Posterior cingulate gyrus (tissue), 11 donors: ENCODE results near the gene ACAD9.

ENCODE experiments used
- DNase-seq, 10 donors: peaks; one replicate each; pipeline versions ENCODE4 v3.0.0 to v3.0.0-alpha.2; 2020 to 2021; ENCODE audit warnings: mixed read lengths in 3 of 10
- intact Hi-C: fragments of 100-400 bp; cut with DNase I; formaldehyde crosslinking; loops from one replicate; pipeline ENCODE4 v1.15.1; 2023

The ACAD9 gene

DNA sequence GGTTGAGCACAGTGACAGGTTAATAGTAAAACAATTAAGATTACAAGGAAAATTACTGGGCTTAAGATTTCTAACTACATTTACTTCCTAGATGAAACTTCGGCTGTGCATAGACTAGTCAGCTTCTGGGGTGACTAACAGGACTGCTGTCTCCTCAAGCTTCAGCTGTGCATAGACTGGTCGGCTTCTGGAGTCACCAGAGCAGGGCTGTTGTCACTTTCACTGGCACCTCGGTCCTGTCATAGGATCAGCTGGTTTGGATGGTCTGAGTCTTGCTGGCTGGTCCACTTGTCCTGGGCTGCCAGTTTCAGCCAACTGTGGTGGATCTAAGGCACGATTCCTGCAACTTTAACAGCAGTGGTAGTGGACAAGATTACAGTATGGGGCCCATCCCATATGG, 23.9 kb upstream of the ACAD9 start:
- DNase-seq: peak in 2 of 10 donors; percentile 10 to 47
- intact Hi-C loops: no loop called here

DNA sequence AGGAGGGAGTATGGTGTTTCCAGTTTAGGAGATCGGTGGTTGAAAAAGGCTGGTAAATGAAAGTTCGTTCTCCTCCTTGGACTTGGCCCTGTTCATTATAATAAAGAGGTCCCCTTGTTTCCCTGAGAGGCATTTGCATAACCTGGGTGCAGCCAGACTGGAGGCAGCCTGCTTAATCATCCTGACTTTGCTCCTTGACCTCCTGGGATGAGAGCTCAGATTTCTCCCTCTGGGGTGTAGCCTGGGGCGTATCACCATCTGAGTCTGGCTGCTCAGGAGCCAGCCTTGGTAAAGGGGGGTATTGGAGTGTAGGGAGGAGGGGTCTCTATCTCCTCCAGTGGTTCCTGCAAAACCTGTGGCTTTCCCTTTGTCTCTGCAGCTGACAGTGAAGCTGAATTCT, 21.3 kb upstream of the ACAD9 start:
- intact Hi-C loops: no loop called here
- peak in 2 of 10 donors; percentile 5 to 16 for DNase-seq

DNA sequence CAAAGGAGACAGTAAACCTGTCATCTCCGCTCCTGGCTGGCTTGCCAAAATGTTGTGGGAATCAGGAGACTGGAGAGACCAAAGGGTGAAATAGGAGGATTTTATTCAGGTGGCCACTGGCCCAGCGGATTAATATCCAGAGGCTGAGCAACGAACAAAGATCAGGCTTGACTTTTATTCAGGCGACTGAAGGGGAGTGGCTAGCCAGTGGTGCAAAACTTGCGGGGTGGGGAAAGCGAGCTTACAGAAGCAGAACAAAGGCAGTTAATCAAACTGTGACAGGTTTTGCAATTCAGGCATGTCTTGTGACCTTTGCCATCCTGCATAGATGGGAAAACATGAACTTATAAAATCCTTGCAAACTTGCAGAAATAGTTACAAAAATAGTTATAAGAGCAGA, 19.8 kb upstream of the ACAD9 start:
- peak in 1 of 10 donors; percentile 14 for DNase-seq
- intact Hi-C loops: loop anchor here (5.0 to 10.0 kb wide), 2 partner anchors 45 to 177 kb away; no protein-coding TSS in a partner anchor

DNA sequence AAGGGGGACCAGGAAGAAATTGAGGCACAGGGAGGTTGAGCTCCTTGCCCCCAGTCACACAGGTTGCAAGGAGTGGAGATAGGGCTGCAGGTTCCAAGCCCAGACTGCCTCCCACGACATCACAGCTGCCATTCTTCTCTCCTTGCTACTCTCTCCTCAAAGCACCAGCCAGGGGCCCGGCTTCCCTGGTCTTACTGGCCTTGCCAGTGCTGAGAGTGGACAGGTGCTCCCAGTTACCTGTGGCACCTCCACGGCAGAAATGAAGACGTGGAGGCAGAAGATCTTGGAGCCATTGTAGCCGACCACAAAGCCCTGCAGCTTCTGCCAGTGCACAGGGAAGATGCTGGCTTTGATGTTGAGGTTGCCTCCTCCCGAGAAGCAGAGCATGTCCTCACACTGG, 17.9 kb upstream of the ACAD9 start:
- intact Hi-C loops: loop anchor here (5.0 to 10.0 kb wide), 2 partner anchors 47 to 179 kb away; no protein-coding TSS in a partner anchor
- peak in 3 of 10 donors; percentile 31 to 53 (median 52) for DNase-seq

DNA sequence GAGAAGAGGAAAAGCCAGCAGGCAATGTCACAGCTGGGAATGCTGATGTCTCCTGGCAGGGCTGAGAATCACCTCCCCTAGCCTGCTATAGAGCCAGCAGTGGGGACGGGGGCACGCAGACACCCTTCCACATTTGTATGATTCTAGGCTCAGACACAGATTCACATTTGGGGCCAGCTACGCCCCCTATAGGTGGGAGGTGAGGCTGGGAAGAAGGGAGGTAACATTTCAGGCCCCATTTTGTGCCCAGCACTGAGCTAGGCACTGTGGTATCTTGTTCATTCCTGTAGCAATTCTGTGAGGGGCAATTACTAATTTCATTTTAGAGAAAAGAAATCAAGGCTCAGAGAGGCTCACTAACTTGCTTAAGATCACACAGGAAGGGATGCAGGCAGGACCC, 15.9 kb upstream of the ACAD9 start:
- peak in 3 of 10 donors; percentile 12 to 64 (median 64) for DNase-seq

DNA sequence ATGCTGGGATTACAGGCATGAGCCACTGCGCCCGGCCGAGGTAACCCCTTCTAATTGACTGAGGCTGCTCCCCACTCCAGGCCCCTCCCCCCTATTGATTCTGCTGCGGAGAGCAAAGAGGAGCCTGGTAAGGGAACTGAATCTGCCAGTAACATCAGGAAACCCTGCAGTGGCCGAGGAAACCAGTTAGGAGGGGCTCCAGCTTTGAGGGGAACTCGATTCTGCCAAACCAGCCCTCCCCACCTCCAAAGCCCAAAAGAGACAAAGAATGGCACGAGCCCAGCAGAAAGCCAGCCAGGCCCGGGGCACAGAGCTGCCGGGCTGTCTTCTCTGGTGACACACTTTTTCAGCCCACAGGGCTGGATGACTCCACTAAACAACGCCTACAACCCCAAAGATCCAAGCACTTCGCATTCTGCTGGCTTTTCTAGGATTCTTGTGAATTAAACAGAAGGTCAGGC, 15.0 kb upstream of the ACAD9 start:
- intact Hi-C loops: loop anchor here (5.0 to 10.0 kb wide), 2 partner anchors 50 to 182 kb away; no protein-coding TSS in a partner anchor
- peak; percentile 41 to 95 (median 67) for DNase-seq

More for the DNA sequence above, 15.9 kb upstream of the ACAD9 start:
- intact Hi-C loops: loop anchor here (5.0 to 10.0 kb wide), 2 partner anchors 49 to 181 kb away; no protein-coding TSS in a partner anchor

DNA sequence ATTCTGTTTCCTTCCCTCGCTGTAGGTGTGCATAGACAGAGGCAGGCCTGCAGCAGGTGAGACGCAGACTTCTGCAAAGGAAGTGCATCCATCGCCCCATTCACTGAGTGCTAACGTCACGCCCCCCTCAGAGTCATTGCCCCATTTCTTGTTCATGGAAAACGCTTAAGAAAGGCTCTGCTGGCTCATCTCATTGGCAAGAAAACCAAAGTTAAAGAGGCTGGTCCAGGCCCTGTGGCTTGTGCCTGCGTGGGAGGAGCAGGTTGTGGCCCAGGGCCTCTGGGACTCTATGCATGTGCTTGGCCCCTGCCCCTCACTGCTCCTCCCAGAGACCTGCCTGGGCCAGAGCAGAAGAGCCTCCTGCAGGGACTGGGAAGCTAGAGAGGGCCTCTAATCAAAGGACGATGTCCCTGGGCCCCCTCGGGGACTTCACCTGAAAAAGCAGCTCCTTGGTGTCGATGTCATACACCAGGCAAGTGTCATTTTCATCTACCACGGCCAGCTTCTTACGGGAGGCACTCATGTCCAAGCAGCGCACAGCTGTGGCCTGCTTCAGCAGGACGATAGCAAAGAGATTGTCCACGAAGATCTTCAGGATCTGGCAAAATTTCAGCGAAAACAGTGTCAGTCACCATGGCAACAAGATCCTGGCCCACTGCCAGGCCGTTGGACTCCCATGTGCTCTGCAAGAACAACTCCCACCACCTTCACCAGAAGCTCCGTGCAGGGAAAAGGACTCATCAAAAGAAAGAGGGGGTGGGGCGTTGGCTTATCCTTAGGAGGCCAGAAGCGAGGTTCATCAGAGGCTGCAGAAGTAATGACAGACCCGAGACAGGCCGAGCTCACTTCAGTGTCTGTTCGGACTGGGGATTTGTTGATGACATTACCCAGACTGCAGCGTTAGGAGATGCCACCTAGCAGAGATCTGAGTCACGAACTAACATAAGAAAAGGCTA, 14.3 kb upstream of the ACAD9 start:
- intact Hi-C loops: loop anchor here (5.0 to 10.0 kb wide), 2 partner anchors 50 to 183 kb away; no protein-coding TSS in a partner anchor
- peak in 8 of 10 donors; percentile 17 to 92 (median 60) for DNase-seq

DNA sequence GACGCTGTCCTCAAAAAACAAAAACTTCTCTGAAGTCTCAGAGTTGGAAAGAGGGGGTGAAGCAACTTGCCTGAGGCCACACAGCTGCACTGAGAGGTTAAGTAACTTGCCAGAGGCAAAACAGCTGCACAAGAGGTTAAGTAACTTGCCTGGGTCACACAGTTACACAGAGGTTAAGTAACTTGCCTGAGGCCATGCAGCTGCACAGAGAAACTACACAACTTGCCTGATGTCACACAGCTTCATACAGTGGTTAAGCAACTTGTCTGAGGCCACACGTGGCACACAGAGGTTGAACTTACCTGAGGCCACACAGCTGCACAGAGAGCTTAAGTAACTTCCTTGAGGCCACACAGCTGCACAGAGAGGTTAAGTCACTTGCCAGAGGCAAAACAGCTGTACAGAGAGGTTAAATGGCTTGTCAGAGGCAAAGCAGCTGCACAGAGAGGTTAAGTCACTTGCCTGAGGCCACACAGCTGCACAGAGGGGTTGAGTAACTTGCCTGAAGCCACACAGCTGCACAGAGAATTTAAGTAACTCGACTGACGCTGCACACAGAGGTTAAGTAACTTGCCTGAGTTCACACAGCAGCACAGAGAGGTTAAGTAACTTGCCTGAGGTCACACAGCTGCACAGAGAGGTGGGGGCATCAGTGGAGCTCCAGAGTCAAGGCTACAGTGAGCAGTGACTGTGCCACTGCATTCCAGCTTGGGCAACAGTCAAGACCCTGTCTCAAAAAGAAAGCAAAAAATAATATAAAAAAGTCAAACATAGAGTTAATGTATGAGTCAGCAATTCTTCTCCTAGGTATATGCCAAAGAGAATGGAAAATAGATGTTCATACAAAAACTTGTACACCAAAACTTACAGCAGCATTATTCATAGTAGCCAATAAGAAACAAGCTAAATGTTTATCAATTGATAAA, 12.0 kb upstream of the ACAD9 start:
- intact Hi-C loops: loop anchor here (10.0 kb wide), 1 partner anchor 53 kb away; no protein-coding TSS in a partner anchor
- peak in 1 of 10 donors; percentile 9 for DNase-seq

DNA sequence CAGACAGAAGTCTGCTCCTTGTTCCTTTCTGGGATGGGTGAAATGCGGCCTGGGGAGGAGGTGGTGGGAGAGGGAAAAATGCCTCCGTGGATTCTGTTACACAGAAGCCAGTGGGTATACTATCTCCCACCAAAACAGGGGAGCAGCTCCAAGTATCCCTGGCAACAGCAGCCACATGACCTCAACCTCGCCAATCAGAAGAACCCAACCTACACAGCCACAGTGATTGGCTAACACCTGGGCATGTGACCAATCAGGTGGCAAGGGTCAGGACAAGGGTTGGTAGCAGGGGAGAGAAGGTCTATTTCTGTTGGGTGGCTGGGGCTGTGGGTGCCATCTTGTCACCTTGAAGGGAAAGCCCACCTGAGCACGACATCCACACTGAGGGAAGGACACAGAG, 9.1 kb upstream of the ACAD9 start:
- intact Hi-C loops: loop anchor here (10.0 kb wide), 2 partner anchors 146 to 256 kb away; partner anchors contain the start of gene RAB7A
- no peak for DNase-seq

DNA sequence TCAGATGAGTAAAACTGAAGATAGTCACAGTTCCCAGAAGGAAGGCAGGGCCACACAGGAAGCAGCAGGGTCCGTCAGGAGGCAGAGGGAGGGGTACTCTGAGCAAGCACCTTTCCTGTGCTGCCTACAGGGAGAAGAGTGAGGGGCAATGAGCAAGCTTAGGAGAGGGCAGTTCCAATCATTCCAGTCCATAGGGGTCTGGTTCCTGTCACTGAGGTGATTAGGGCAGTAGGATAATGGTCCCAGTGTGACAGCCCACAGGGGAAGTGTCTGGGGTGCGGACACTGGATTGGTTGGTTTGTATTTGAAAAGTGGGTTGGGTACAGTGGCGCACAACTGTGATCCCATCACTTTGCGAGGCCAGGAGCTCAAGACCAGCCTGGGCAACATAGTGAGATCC, 7.1 kb upstream of the ACAD9 start:
- intact Hi-C loops: loop anchor here (10.0 kb wide), 2 partner anchors 147 to 257 kb away; partner anchors contain the start of gene RAB7A
- peak in 1 of 10 donors; percentile 28 for DNase-seq

DNA sequence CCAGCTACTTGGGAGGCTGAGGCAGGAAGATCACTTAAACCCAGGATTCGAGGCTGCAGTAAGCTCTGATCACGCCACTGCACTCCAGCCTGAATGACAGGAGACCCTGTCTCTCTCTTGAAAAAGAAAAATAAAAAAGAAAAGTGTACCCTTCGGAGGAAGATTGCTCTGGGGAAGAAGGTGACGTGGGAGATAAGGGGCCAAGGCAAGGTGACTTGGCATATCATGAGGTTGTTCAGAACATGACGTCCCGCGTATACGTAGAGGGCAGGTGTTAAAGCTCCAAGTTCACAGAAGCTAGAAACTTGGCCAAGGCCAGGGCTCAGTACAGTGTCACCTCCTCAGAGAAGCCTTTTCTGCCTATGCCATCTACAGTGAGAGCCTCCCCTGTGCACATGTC, 6.7 kb upstream of the ACAD9 start:
- no peak for DNase-seq

DNA sequence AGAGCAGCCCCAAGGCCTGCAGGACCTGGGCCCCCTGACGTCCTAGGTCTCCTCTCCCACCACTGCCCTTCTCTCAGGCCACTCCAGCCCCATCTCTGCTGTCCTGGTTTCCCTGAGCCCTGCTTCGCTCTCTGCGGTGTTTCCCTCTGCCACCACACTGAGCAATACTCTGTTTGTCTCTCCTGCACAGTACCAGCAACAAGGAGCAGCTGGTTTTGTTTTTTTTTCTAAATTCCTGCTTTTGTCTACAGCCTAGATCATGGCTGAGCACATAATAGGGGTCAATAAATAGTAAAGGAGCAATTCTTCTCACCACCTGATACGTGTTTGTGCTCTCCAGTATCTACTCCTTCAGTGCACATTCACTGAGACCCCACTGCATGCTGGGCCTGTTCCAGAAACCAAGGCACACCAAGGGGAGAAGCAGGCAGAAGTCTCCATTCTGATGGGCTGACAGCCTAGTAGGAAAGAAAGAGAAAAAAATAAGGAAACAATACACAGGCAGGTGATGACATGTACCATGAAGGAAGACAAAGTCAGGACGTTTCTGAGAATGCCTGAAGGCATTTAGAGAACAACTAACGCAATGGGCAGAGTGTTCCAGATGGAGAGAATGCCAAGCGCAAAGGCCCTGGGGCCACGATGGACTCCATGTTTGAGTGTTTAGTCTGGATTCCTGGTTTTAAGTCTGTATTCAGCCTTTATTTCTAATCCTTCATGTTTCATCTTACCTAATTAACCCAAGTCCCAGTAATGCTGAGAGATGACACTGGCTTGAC, 6.0 kb upstream of the ACAD9 start:
- DNase-seq: peak in 3 of 10 donors; percentile 10 to 40 (median 13)
- intact Hi-C loops: loop anchor here (10.0 kb wide), 2 partner anchors 149 to 259 kb away; partner anchors contain the start of gene RAB7A

More for the DNA sequence above, 6.7 kb upstream of the ACAD9 start:
- intact Hi-C loops: loop anchor here (10.0 kb wide), 2 partner anchors 148 to 258 kb away; partner anchors contain the start of gene RAB7A

DNA sequence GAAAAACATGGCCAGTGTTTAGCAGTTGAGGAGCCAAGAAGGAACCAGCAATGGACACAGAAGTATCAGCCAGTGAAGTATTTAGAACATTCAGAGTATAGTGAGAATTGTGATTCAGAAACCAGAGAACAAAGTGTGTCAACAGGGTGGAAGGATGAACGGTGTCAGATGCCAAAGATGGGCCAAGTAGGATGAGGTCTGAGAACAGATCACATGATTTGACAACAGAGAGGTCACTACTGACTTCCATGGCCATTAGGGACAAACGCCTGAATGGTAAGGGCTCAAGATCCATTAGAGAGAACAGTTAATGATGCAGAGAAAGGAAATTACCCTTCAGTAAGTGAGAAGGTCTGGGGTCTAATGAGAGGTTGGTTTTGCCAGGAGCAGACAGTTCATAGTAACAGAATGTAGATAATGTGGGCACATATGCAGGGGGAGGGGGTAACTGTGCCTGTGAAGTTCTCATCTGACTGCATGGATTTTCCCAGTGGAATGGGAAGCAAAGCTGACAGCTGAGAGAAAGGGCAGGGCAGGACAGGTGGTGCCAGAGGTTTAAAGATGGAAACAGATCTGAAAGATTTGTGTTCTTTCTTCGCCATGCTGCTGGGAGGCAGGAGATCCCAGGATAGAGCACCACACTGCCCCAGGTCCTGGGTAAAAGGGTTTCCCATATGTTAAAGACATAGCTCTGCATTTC, 4.8 kb upstream of the ACAD9 start:
- peak in 1 of 10 donors; percentile 4 for DNase-seq
- intact Hi-C loops: loop anchor here (10.0 kb wide), 2 partner anchors 150 to 260 kb away; partner anchors contain the start of gene RAB7A

DNA sequence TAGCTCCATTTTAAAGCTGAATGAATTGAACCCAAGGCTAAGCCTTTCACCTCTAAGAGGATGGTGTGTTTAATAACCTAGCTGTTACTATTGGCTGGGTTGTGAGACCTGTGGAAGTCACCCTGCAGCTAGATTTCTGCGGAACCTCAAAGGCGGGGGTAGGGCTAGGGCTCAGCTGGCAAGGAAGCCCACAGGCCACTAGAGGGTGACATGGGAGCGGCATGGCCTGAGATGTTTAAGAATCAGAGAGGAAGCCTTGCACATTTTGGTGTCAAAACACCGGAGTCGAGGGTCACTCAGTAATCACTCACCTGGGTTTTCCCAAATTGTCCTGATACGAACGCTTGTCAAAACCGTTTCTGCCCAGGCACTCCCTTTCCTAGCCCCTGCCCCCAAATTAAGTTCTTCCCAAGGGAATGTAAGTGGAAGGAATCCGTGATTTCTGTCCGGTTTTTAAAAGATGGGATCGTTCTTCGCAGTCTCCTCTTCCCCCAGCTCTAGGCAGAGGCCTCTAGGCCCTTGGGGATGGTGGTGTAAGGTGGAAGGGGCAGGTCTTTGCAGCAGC, 3.8 kb upstream of the ACAD9 start:
- intact Hi-C loops: loop anchor here (10.0 kb wide), 2 partner anchors 151 to 261 kb away; partner anchors contain the start of gene RAB7A
- peak in 4 of 10 donors; percentile 9 to 78 (median 40) for DNase-seq

DNA sequence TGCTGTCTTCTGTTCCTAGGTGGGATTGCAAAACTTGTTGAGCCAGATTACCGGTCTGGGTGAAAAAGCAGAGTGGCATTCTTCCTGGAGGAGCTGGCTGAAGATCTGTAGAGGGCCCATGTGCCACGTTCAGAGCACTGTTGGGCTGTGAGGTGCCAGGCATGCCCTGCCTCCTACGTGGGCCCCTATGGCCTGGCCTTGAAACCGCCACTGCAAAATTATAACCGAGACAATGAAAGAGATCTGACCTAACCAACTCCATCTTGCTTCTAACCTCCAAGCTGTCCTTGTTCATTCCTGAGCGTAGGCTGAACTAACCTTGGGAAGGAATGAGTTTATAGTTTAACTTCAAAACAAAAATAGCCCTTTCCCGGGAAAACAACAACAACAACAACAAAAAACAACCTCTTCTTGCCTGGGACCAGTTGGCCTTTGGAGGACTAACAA, 1.4 kb upstream of the ACAD9 start:
- peak in 1 of 10 donors; percentile 14 for DNase-seq
- intact Hi-C loops: loop anchor here (10.0 kb wide), 2 partner anchors 153 to 263 kb away; partner anchors contain the start of gene RAB7A

DNA sequence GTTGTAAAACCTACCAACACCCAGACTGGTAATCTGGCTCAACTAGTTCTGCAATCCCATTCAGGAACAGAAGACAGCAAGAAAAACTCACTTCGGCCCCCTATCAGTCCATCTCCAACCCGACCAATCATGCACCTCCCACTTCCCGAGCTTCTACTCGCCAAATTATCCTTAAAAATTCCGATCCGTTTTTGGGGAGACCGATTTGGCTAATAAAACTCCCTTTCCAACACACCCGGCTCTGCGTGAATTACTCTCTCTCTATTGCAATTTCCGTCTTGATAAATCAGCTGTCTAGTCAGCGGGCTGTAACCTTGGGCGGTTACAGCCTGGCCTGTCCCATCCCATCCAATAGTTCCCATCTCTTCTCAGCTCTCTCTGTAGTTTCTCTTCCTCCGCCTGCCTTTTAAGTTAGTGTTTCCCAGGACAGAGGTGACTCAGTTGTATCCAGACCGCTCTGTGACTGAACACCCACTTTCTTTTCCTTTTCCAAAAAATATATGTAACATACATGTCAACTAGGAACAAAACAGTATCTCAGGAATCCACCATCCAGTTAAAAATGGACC, 780 bp upstream of the ACAD9 start:
- intact Hi-C loops: loop anchor here (1.0 to 10.0 kb wide), 3 partner anchors 154 to 264 kb away; partner anchors contain the start of gene RAB7A
- no peak for DNase-seq

DNA sequence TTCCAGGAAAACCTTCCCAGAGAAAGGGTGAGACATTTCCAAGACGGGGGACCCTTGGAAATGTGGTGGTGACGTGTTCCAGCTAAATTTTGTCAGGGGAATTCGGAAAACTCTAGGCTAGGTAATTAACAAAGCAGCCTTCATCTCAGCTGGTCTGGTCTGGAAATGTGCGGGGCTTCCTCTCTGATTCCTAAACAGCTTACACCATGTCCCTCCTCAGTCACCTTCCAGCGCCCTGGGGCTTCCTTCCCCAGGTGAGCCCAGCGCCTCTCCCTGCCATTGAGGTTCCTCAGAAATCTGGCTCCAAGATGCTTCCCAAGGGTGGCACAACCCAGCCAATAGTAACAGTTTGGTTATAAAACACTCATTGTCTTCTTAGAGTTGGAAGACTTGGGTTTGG, 571 bp downstream of the ACAD9 start:
- intact Hi-C loops: loop anchor here (1.0 to 10.0 kb wide), 3 partner anchors 155 to 265 kb away; partner anchors contain the start of gene RAB7A
- DNase-seq: peak in 1 of 10 donors; percentile 47
